ENCODE data around the gene FAM83F. TPM values are rescaled to one million over a fixed set of nuclear protein-coding genes. Genes with fewer than 3 reads are reported as not detected.

Gene FAM83F
- polyA plus RNA-seq, 2 of the 4 experiments (the other 2 are of a cell fraction), result not detected

Other genes with a start within 250 kb of the FAM83F start
- not detected in 2 replicates for gene ENTHD1, start 101.2 kb upstream of the FAM83F start, polyA plus RNA-seq (2011; rRNA removed)
- not detected in 3 replicates for gene ENTHD1, start 101.2 kb upstream of the FAM83F start, polyA plus RNA-seq (2017; fragmentation: RNase III; extraction: RNeasy Plus Mini Kit Qiagen cat#74134 plus additional on column Dnase treatment)
- not detected in 2 replicates for gene GRAP2, start 93.9 kb upstream of the FAM83F start, polyA plus RNA-seq (2011; rRNA removed)
- not detected in 3 replicates for gene GRAP2, start 93.9 kb upstream of the FAM83F start, polyA plus RNA-seq (2017; fragmentation: RNase III; extraction: RNeasy Plus Mini Kit Qiagen cat#74134 plus additional on column Dnase treatment)
- gene TMA7B, start 34.6 kb upstream of the FAM83F start, polyA plus RNA-seq (2011; rRNA removed), result not detected in 2 replicates
- not detected in 3 replicates for gene TMA7B, start 34.6 kb upstream of the FAM83F start, polyA plus RNA-seq (2017; fragmentation: RNase III; extraction: RNeasy Plus Mini Kit Qiagen cat#74134 plus additional on column Dnase treatment)
- 4.9 and 5.2 TPM in 2 replicates for gene TNRC6B, start 183.0 kb downstream of the FAM83F start, polyA plus RNA-seq (2011; rRNA removed)
- 4.3 to 5.2 TPM (median 5.0 TPM) in 3 replicates for gene TNRC6B, start 183.0 kb downstream of the FAM83F start, polyA plus RNA-seq (2017; fragmentation: RNase III; extraction: RNeasy Plus Mini Kit Qiagen cat#74134 plus additional on column Dnase treatment)